Activated CD8-positive, alpha-beta memory T cell treated with anti-CD3 and anti-CD28 coated beads for 4 hours (primary cell): ENCODE data around the gene CBR4.
A peak's percentile ranks its signal among the peaks of the same experiment; 100 is the strongest.
"Not testable (repeated sequence)": the region's sequence is repeated elsewhere in the genome, so short reads cannot be mapped to it uniquely, and the experiment has no call there.

ENCODE experiments used
- DNase-seq, 2 donors: peaks; one replicate each; pipeline ENCODE4 v3.0.0-alpha.2; 2020; ENCODE audit warnings: low read depth in 2 of 2

The CBR4 gene

GRCh38 chr4:169010125-169011023 lies at the start of gene CBR4:
CBR4 (minus strand) TSS chr4:169010255; CDS start chr4:169010089, 166 bp downstream.
- DNase-seq = peak; percentile 92 to 95

- DNase-seq = no peak
Observed at GRCh38 chr4:169059306-169060211, 49.5 kb upstream of the CBR4 start.

DNA sequence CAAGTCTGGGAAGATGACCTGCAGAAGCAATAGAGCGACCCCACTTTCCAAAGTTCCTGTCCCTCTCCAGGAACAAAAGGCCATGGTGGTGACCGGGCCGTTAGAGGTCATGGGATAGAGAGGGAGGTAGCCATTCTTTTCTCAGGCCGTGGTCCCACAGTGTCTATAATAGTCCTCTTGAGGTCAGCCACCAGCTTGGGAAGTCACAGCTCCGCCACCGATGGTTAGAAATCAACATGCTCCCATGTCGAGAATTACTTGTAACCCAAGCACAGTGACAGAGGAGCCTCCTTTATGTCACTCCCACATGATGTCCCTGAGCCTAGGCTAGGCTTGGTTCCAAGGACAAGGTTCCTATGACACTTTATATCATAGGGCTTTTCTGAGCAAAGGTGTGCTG lies 48.3 kb upstream of the CBR4 start:
- no peak for DNase-seq

DNA sequence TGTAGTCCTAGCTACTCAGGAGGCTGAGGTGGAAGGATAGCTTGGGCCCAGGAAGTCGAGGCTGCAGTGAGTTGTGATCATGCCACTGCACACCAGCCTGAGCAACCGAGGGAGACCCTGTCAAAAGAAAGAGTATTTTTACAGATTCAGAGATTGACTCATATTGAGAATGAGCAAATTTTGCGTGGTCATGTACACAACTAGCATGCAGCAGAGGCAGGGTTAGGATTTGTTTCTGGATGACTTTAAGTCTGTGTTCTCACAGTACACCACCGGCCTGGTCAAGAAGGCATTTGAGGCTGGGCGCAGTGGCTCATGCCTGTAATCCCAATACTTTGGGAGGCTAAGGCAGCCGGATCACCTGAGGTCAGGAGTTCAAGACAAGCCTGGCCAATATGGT lies 44.8 kb upstream of the CBR4 start:
- DNase-seq = no peak

DNA sequence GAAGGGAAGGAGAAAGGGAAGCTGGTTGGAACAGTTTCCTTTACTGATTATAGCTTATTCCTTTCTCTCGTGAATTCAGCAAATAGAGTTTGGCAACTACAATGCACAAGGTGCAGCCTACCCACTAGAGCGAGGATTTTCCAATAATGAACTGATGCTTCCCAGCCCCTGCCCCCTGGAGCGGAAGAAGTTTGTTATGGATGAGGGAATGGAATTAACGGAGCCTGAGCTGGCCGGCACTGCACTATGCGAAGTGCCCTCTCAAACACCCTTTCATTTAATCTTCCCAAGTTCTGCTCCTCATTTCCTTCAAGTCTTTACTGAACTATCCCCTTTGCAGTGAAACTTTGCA lies 42.5 kb upstream of the CBR4 start:
- DNase-seq = no peak

DNA sequence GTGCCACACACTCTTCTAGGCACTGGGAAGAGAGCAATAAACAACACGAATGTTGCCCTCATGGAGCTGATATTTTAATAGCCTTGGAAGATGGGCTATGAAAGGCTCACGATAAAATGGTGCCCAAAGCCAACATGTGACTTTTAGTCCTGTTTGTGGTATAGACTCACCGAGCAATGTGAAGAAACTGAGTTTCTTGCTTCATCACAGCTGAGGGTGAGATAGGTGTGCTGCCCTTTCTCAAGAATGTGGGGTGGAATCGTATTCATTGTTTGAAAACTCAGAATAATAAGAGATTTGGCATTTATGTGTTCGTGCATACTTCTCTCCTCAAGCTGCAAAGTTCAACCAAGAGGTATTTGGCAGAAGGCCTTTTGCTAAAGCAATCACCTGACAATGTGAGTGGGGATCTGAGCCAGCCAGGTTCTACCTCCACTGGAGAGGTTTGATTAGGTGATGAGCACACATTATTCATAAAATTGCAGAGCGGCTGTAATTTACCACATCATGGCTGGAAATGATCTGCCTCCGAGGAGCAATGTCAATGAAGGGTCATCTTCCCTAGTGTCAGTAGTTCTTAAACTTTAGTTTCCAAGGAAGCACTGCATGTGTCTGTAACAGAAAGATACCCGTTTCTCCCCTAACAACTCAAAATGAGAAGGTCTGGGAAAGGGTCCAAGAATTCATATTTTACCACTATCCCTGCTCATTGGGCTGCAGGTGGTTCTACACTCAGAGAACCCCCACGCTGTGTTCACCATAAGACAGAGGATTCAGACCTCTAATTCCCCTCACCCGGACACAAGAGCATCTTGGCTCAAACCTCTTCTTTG lies 41.9 kb upstream of the CBR4 start:
- no peak for DNase-seq

- DNase-seq = no peak
Observed at GRCh38 chr4:169050881-169051760, 41.1 kb upstream of the CBR4 start.

- no peak for DNase-seq
Observed at GRCh38 chr4:169050284-169050683, 40.2 kb upstream of the CBR4 start.

DNA sequence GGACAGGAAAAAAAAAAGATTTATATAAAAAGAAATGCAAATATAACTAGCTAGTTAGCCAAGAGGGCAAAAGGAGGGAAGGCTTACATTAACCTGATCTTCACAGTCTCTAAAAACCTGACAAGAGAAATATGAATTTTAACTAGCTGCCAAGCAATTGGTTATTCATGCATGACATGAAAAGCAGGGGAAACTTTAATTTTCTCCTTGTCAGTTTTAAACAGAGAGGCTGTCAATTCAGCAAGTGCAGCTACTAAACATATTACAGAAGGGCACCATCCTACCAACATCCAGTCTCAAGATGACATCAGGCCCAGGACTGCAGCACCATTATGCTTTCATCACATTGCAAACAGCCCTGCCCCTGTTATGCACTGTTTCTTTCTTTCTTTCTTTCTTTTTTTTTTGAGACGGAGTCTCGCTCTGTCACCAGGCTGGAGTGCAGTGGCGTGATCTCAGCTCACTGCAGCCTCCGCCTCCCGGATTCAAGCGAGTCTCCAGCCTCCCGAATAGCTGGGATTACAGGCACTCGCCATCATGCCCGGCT lies 38.9 kb upstream of the CBR4 start:
- DNase-seq = no peak

- no peak for DNase-seq
Observed at GRCh38 chr4:169047956-169048355, 37.9 kb upstream of the CBR4 start.

- no peak for DNase-seq
Observed at GRCh38 chr4:169045862-169046584, 36.0 kb upstream of the CBR4 start.

- DNase-seq = no peak
Observed at GRCh38 chr4:169044714-169045447, 34.8 kb upstream of the CBR4 start.

- no peak for DNase-seq
Observed at GRCh38 chr4:169042608-169043007, 32.6 kb upstream of the CBR4 start.

GRCh38 chr4:169040559-169041261 lies 30.7 kb upstream of the CBR4 start:
- no peak for DNase-seq

DNA sequence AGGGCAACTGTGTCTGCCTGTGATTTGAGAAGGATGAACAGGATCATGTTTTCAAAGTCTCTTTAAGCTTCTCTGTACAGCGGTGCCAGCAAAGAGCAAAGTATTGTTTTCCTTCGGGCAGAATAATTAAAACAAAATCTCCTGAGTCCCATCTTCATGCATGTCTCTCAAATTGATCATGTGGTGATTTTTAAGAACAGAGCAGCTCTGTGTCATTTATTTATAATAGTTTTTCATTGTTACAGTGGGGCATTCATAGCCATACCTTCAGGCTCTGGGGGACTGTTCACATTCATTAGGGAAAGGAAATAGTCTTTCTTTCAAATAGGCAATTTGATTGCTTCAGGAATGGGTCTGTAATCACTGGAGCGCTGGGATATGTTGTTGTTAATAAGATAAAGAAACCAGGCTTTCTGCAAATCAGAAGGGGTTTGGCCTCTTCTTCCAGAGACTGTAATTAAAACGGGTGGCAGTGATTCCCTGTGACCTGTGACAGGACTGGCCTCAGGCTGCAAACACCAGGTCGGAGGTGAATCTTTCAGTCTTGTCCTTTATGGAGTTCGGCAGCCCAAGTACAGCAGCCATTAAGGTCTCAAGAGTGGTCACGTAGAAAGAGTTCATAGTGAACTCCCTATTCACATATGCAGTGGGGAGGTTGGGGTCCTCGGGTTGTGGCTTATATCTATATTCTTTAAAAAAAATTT lies 29.3 kb upstream of the CBR4 start:
- no peak for DNase-seq

DNA sequence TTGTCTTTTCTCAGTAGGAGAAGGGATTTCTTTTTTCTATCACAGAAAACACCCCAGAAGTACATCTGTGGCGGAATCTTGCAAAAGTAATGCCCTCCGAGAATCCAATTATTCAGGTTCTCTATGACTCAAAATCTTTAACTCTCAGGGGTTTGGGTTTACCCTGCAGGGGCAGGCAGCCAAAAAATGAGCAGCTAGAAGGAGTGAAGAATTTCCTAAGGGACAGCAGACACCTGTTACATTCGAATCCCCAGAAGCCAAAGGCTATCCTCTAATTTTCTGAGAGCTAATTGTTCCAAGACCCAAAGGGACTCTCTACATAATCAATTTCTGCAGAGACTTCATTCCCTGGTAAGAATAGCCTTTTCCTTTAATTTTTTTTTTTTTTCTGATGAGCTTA lies 27.5 kb upstream of the CBR4 start:
- no peak for DNase-seq

- DNase-seq = not testable (repeated sequence)
Observed at GRCh38 chr4:169035871-169036620, 26.0 kb upstream of the CBR4 start.
